GM12873 (cell line): Measurements from ENCODE around the gene PSMB2.

ENCODE experiments used
- CTCF ChIP-seq: IDR thresholded peaks from 2 replicates; pipeline ENCODE4 v1.5.1; 2012; ENCODE audit warnings: low read depth, mild to moderate bottlenecking, moderate library complexity, low read length, control low read depth; ENCODE audit not compliant: insufficient read depth; ENCODE audit errors: missing control alignments

PSMB2 gene

GRCh38 chr1:35560256-35561225 is 80.8 kb downstream of the PSMB2 start:
- TF ChIP-seq CTCF, result no peak

GRCh38 chr1:35559317-35559944 is 81.9 kb downstream of the PSMB2 start:
- no peak for TF ChIP-seq CTCF

GRCh38 chr1:35558374-35559316 is 82.7 kb downstream of the PSMB2 start:
- TF ChIP-seq CTCF, result peak; percentile 3

GRCh38 chr1:35557611-35558373 is 83.5 kb downstream of the PSMB2 start, which contains the start of gene NCDN:
Gene NCDN (plus strand): TSS chr1:35557799. CDS start chr1:35558191, 392 bp downstream.
- TF ChIP-seq CTCF, result no peak

GRCh38 chr1:35557118-35557610 is 84.2 kb downstream of the PSMB2 start, which contains the start of gene KIAA0319L:
Gene KIAA0319L (minus strand): TSS chr1:35557403. CDS start chr1:35554491, 2,912 bp downstream.
- no peak for TF ChIP-seq CTCF

- TF ChIP-seq CTCF, result no peak
Measured at GRCh38 chr1:35556484-35557117, 84.7 kb downstream of the PSMB2 start.
